ENCODE data around the gene DUSP16. TPM values are rescaled to one million over a fixed set of nuclear protein-coding genes. Genes with fewer than 3 reads are reported as not detected.
"Not testable (repeated sequence)": the region's sequence is repeated elsewhere in the genome, so short reads cannot be mapped to it uniquely, and the experiment has no call there.

DUSP16 gene
- total RNA-seq, 1 donor from 2014 or later: 51.2 TPM

DNA sequence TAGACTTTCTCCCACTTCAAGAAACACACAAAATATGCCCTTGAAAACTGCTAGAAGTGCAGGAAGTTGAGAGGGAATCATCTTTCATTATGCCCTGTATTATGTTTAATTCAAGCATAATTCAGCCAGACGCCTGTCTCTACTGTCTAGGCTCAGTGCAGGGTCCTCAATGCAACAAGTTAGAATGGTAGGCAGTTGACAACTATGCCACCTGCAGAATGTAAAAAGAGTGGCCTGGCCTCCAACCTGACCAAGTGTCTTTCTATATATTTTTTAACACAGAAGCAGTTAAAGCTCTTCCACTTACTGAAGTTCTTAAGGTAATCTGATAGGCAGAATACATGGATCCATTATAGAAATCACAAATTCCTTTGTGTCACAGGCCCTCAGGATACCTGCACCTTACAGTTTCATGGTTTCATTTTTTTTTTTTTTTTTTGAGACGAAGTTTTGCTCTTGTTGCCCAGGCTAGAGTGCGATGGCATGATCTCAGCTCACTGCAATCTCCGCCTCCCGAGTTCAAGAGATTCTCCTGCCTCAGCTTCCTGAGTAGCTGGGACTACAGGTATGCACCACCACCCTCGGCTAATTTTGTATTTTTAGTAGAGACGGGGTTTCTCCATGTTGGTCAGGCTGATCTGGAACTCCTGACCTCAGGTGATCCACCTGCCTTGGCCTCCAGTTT lies 60.4 kb downstream of the DUSP16 start:
- Mint-ChIP-seq H3K27ac (peak overlapping the region; percentile 94), H3K36me3 (ENCODE audit: low read depth) (peaks cover 39% of the 10 kb centered on the region), H3K4me3 (peak overlapping the region; percentile 44), H3K4me1 (peaks cover 50% of the 10 kb centered on the region)
- H3K9me3 Mint-ChIP-seq; H3K27me3 Mint-ChIP-seq; DNase-seq; intact Hi-C loops (cut with micrococcal nuclease): not testable (repeated sequence)

GRCh38 chr12:12501121-12501520 lies 61.5 kb downstream of the DUSP16 start:
- peaks cover 42% of the 10 kb centered on the region for H3K36me3 Mint-ChIP-seq (ENCODE audit: low read depth)

DNA sequence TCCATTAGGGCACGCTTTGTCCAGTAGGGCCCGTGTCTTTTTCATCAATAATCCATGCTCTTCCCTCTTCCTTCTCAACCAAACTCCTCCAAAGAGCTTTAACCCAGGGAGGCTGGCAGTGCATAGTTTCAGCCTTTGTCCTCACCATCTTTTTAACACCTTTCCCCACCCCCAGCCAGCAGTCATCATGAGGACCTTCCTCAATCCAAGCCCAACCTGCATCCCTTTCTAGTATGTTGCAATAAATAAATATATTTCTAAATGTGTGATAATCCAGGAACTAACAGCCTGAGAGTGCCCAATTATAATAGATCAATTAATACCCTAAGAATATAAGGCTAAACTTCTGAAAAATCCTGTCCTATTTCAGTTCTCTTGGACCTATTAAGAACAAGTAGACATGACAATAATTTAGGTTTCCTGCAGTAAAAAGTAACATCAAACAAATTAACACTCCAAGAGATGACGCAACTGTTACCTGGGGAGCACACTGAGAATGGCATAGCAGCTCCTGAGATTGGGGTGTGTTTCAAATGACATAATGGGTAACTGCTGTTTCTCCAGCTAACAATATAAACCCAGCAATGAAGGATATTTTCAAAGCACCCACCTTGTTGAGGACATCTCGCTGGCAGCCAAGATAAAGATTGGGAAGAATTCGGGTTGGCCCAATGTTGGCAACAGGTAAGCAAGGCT lies 62.6 kb downstream of the DUSP16 start:
- peaks cover 43% of the 10 kb centered on the region for H3K4me1 Mint-ChIP-seq
- H3K27ac Mint-ChIP-seq: peak overlapping the region; percentile 46
- H3K9me3 Mint-ChIP-seq: no peaks in the 10 kb centered on the region
- no peaks in the 10 kb centered on the region for H3K27me3 Mint-ChIP-seq
- no peak for DNase-seq
- intact Hi-C loops (cut with micrococcal nuclease): no loop called here
- H3K4me3 Mint-ChIP-seq: no peak overlapping the region
- H3K36me3 Mint-ChIP-seq (ENCODE audit: low read depth): peaks cover 48% of the 10 kb centered on the region

More at GRCh38 chr12:12501121-12501520, 61.5 kb downstream of the DUSP16 start:
- intact Hi-C loops (cut with micrococcal nuclease): no loop called here
- Mint-ChIP-seq H3K4me1 (peaks cover 48% of the 10 kb centered on the region), H3K27ac (peak overlapping the region; percentile 89), H3K9me3 (no peaks in the 10 kb centered on the region), H3K27me3 (peaks cover 1% of the 10 kb centered on the region), H3K4me3 (peak overlapping the region; percentile 45)
- no peak for DNase-seq

GRCh38 chr12:12498210-12498609 lies 64.5 kb downstream of the DUSP16 start:
- no peaks in the 10 kb centered on the region for H3K27me3 Mint-ChIP-seq
- no peaks in the 10 kb centered on the region for H3K9me3 Mint-ChIP-seq
- H3K27ac Mint-ChIP-seq: no peak overlapping the region
- intact Hi-C loops (cut with micrococcal nuclease): no loop called here
- no peak for DNase-seq
- no peak overlapping the region for H3K4me3 Mint-ChIP-seq
- peaks cover 47% of the 10 kb centered on the region for H3K36me3 Mint-ChIP-seq (ENCODE audit: low read depth)
- H3K4me1 Mint-ChIP-seq: peaks cover 32% of the 10 kb centered on the region

GRCh38 chr12:12495536-12495935 lies 67.1 kb downstream of the DUSP16 start:
- Mint-ChIP-seq H3K4me3 (no peak overlapping the region), H3K4me1 (peaks cover 17% of the 10 kb centered on the region), H3K27ac (no peak overlapping the region), H3K9me3 (no peaks in the 10 kb centered on the region), H3K27me3 (no peaks in the 10 kb centered on the region), H3K36me3 (ENCODE audit: low read depth) (peaks cover 34% of the 10 kb centered on the region)
- intact Hi-C loops (cut with micrococcal nuclease): no loop called here
- DNase-seq: no peak

- no peak overlapping the region for H3K4me3 Mint-ChIP-seq
- H3K27ac Mint-ChIP-seq: no peak overlapping the region
- H3K36me3 Mint-ChIP-seq (ENCODE audit: low read depth): peaks cover 31% of the 10 kb centered on the region
- intact Hi-C loops (cut with micrococcal nuclease): no loop called here
- H3K27me3 Mint-ChIP-seq: no peaks in the 10 kb centered on the region
- DNase-seq: no peak
- H3K4me1 Mint-ChIP-seq: peaks cover 18% of the 10 kb centered on the region
- H3K9me3 Mint-ChIP-seq: peaks cover 4% of the 10 kb centered on the region
These were observed 70.1 kb downstream of the DUSP16 start for GRCh38 chr12:12492547-12492946.

GRCh38 chr12:12491606-12492005 lies 71.1 kb downstream of the DUSP16 start:
- H3K36me3 Mint-ChIP-seq (ENCODE audit: low read depth): peaks cover 33% of the 10 kb centered on the region
- no peak for DNase-seq
- no peaks in the 10 kb centered on the region for H3K27me3 Mint-ChIP-seq
- H3K27ac Mint-ChIP-seq: no peak overlapping the region
- intact Hi-C loops (cut with micrococcal nuclease): no loop called here
- no peak overlapping the region for H3K4me3 Mint-ChIP-seq
- H3K4me1 Mint-ChIP-seq: peaks cover 23% of the 10 kb centered on the region
- H3K9me3 Mint-ChIP-seq: peaks cover 4% of the 10 kb centered on the region

GRCh38 chr12:12488823-12489550 lies 73.7 kb downstream of the DUSP16 start:
- no peak for DNase-seq
- intact Hi-C loops (cut with micrococcal nuclease): no loop called here
- H3K4me1 Mint-ChIP-seq: peaks cover 23% of the 10 kb centered on the region
- H3K4me3 Mint-ChIP-seq: no peak overlapping the region
- H3K27ac Mint-ChIP-seq: peak overlapping the region; percentile 29
- peaks cover 43% of the 10 kb centered on the region for H3K36me3 Mint-ChIP-seq (ENCODE audit: low read depth)
- peaks cover 4% of the 10 kb centered on the region for H3K9me3 Mint-ChIP-seq
- no peaks in the 10 kb centered on the region for H3K27me3 Mint-ChIP-seq

- peak overlapping the region; percentile 54 for H3K27ac Mint-ChIP-seq
- intact Hi-C loops (cut with micrococcal nuclease): no loop called here
- H3K9me3 Mint-ChIP-seq: peaks cover 4% of the 10 kb centered on the region
- H3K4me1 Mint-ChIP-seq: peaks cover 29% of the 10 kb centered on the region
- H3K27me3 Mint-ChIP-seq: no peaks in the 10 kb centered on the region
- no peak overlapping the region for H3K4me3 Mint-ChIP-seq
- no peak for DNase-seq
- H3K36me3 Mint-ChIP-seq (ENCODE audit: low read depth): peaks cover 49% of the 10 kb centered on the region
These were observed 74.4 kb downstream of the DUSP16 start for GRCh38 chr12:12488296-12488695.

GRCh38 chr12:12487490-12487889 lies 75.2 kb downstream of the DUSP16 start:
- Mint-ChIP-seq H3K4me1 (peaks cover 34% of the 10 kb centered on the region), H3K27me3 (no peaks in the 10 kb centered on the region), H3K9me3 (peaks cover 4% of the 10 kb centered on the region), H3K27ac (peak overlapping the region; percentile 54), H3K36me3 (ENCODE audit: low read depth) (peaks cover 52% of the 10 kb centered on the region), H3K4me3 (no peak overlapping the region)
- intact Hi-C loops (cut with micrococcal nuclease): no loop called here
- DNase-seq: no peak

DNA sequence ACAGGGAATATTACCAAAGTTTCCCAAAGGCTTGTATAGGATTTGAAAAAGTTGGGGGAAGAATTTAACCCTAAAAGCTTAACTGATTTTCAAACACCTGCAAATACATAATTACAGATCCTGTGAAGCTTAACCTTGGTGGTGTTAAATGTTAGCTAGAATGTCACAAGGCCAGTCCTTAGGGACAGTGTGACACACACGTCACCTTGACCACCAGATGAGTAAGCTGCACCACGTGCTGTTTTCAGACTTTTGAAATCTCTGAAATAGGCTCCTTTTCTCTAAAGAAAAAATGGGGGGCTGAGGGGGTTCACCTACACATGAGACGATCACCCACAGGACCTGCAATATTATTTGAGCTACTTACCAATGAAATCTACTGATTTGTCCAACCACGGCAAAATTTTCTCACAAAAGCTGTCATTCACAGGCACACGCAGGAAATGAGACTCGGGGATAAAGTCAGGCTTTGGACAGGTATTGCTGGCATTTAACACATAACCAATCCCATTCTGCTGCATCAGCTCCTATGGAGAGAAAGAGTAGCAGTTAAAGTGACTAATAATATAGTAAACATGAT lies 75.9 kb downstream of the DUSP16 start:
- H3K27ac Mint-ChIP-seq: peak overlapping the region; percentile 54
- H3K36me3 Mint-ChIP-seq (ENCODE audit: low read depth): peaks cover 55% of the 10 kb centered on the region
- H3K27me3 Mint-ChIP-seq: no peaks in the 10 kb centered on the region
- H3K9me3 Mint-ChIP-seq: peaks cover 4% of the 10 kb centered on the region
- H3K4me1 Mint-ChIP-seq: peaks cover 38% of the 10 kb centered on the region
- intact Hi-C loops (cut with micrococcal nuclease): no loop called here
- no peak for DNase-seq
- H3K4me3 Mint-ChIP-seq: no peak overlapping the region

DNA sequence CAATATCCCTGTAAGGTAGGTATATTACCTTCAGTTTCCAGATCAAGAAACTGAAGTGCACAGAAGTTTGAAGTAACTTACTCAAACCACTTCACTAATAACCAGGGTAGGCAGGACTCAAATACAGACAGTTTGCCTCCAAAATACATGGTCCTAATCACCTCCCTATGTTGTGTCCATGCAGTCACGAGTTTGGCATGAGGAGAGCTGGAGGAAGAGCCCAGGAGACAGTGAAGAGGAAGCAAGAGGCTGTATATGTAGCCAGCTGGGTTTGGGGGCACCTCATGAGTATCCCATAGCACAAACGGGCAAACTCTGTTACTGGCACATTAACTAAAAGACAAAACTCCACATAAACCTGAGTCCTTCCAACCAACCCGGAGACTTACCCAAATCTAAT lies 79.2 kb downstream of the DUSP16 start:
- Mint-ChIP-seq H3K4me1 (peaks cover 64% of the 10 kb centered on the region), H3K4me3 (peak overlapping the region; percentile 80), H3K36me3 (ENCODE audit: low read depth) (peaks cover 69% of the 10 kb centered on the region), H3K9me3 (peaks cover 4% of the 10 kb centered on the region), H3K27ac (peak overlapping the region; percentile 96), H3K27me3 (no peaks in the 10 kb centered on the region)
- intact Hi-C loops (cut with micrococcal nuclease): loop anchor here (2.0 kb wide), 2 partner anchors 23 to 81 kb away; no protein-coding TSS in a partner anchor
- DNase-seq: peak; percentile 66

DNA sequence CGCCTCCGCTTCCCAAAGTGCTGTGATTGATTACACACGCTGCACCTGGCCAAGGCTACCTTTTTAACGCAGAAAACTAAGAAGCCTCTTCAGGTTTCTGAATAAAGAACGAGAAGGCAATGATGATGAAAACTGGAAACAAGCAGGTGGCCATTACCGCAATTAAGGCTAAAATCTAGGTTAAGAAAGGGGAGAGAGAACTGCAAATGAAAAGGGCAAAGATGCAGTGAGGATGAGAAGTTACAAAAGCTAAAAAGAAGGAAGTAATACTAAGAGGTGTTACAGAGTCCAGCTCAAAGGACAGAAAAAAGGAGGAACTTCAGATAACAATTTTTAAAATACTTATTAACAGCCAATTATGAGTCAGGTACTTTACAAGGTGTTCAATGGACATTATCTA lies 79.7 kb downstream of the DUSP16 start:
- Mint-ChIP-seq H3K9me3 (no peaks in the 10 kb centered on the region), H3K27ac (peak overlapping the region; percentile 96), H3K4me1 (peaks cover 59% of the 10 kb centered on the region), H3K36me3 (ENCODE audit: low read depth) (peaks cover 67% of the 10 kb centered on the region), H3K4me3 (peak overlapping the region; percentile 83), H3K27me3 (no peaks in the 10 kb centered on the region)
- no peak for DNase-seq
- intact Hi-C loops (cut with micrococcal nuclease): loop anchor here (2.0 kb wide), 2 partner anchors 24 to 82 kb away; no protein-coding TSS in a partner anchor

Data from activated CD4-positive, alpha-beta T cell treated with anti-CD3 and anti-CD28 coated beads, Interleukin-2, amount 10 ng/mL, durations not matched to agents 24 days and 14 days (primary cell).